Activated CD4-positive, alpha-beta T cell treated with anti-CD3 and anti-CD28 coated beads for 36 hours (primary cell): ENCODE results near the gene RNF40. TPM values are rescaled to one million over a fixed set of nuclear protein-coding genes. Genes with fewer than 3 reads are reported as not detected.
A peak's percentile ranks its signal among the peaks of the same experiment; 100 is the strongest.

ENCODE experiments used
- ATAC-seq: fragments of 200-7000 bp; cut with Tn5 transposase; one replicate; pipeline ENCODE4 v1.10.0; 2021; ENCODE audit warnings: mild to moderate bottlenecking, moderate library complexity
- CTCF ChIA-PET: fragments of 350-600 bp; sonication (Branson Sonifier 250); formaldehyde crosslinking; loops from one replicate; lab custom pipeline; 2021; ENCODE audit warnings: antibody characterized with exemption; lab: Charles Lee
- POLR2A ChIA-PET: fragments of 350-600 bp; sonication (Branson Sonifier 250); formaldehyde crosslinking; loops from one replicate; lab custom pipeline; 2021; ENCODE audit warnings: antibody characterized with exemption, inconsistent platforms; lab: Charles Lee
- DNase-seq: peaks from one replicate; pipeline ENCODE4 v3.0.0-alpha.2; 2020
- H3K27ac Mint-ChIP-seq: one replicate; pipeline ENCODE4 v1.8.0; 2021; ENCODE audit warnings: mixed read lengths
- H3K27me3 Mint-ChIP-seq: one replicate; pipeline ENCODE4 v1.8.0; 2021; ENCODE audit warnings: mixed read lengths
- H3K36me3 Mint-ChIP-seq: one replicate; pipeline ENCODE4 v1.8.0; 2021; ENCODE audit warnings: low read depth, mixed read lengths
- H3K4me1 Mint-ChIP-seq: one replicate; pipeline ENCODE4 v1.8.0; 2021; ENCODE audit warnings: mixed read lengths
- H3K4me3 Mint-ChIP-seq: one replicate; pipeline ENCODE4 v1.8.0; 2021; ENCODE audit warnings: mild to moderate bottlenecking, moderate library complexity, mixed read lengths
- H3K9me3 Mint-ChIP-seq: one replicate; pipeline ENCODE4 v1.8.0; 2021; ENCODE audit warnings: low read depth, mixed read lengths
- intact Hi-C, 2 experiments: fragments of 100-400 bp; cut with DNase I in 1 of 2; cut with micrococcal nuclease in 1 of 2; formaldehyde crosslinking; loops; one replicate each; pipeline versions ENCODE4 v1.14.2 to v1.15.1; 2022 to 2024; cut with DNase I, micrococcal nuclease
- total RNA-seq, 2 experiments: library from RNA; stranded (reverse); gene quantifications; one replicate each; pipeline ENCODE4 v1.2.3, GENCODE V29; 2021

RNF40 gene
- total RNA-seq, 2 experiments from 2014 or later, result 72.3 to 85.5 TPM

- H3K36me3 Mint-ChIP-seq, result peaks cover 43% of the 10 kb centered on the region
- ChIA-PET CTCF (interaction anchor here (1.0 kb wide), 1 partner anchor 11 kb away, joined by 4 read pairs; no protein-coding TSS in a partner anchor), POLR2A (interaction anchor here (0.6 kb wide), 1 partner anchor 34 kb away, joined by 3 read pairs; no protein-coding TSS in a partner anchor)
- H3K27ac Mint-ChIP-seq, result no peak overlapping the region
- no peak for ATAC-seq
- H3K9me3 Mint-ChIP-seq, result no peaks in the 10 kb centered on the region
- intact Hi-C loops, result loop anchor here in 1 of 2 experiments (10.0 kb wide), 1 partner anchor 51 kb away; no protein-coding TSS in a partner anchor
- peaks cover 25% of the 10 kb centered on the region for H3K4me1 Mint-ChIP-seq
- DNase-seq, result no peak
- H3K27me3 Mint-ChIP-seq, result no peaks in the 10 kb centered on the region
- H3K4me3 Mint-ChIP-seq, result peak overlapping the region; percentile 90
Measured at GRCh38 chr16:30764086-30764485, 2.0 kb downstream of the RNF40 start.

GRCh38 chr16:30764816-30765465 is 2.8 kb downstream of the RNF40 start:
- H3K9me3 Mint-ChIP-seq, result no peaks in the 10 kb centered on the region
- no peak overlapping the region for H3K4me3 Mint-ChIP-seq
- peaks cover 25% of the 10 kb centered on the region for H3K4me1 Mint-ChIP-seq
- DNase-seq, result no peak
- POLR2A ChIA-PET, result interaction anchor here (0.6 to 0.8 kb wide), 3 partner anchors 38 to 117 kb away, joined by 3 to 8 read pairs (median 3); no protein-coding TSS in a partner anchor
- CTCF ChIA-PET, result interaction anchor here (0.7 to 0.8 kb wide), 2 partner anchors 10 to 35 kb away, joined by 3 to 5 read pairs; no protein-coding TSS in a partner anchor
- H3K27me3 Mint-ChIP-seq, result no peaks in the 10 kb centered on the region
- ATAC-seq, result no peak
- no peak overlapping the region for H3K27ac Mint-ChIP-seq
- H3K36me3 Mint-ChIP-seq, result peaks cover 50% of the 10 kb centered on the region
- intact Hi-C loops, result loop anchor here in 1 of 2 experiments (10.0 kb wide), 1 partner anchor 50 kb away; no protein-coding TSS in a partner anchor

- intact Hi-C loops, result loop anchor here in 1 of 2 experiments (10.0 kb wide), 1 partner anchor 48 kb away; no protein-coding TSS in a partner anchor
- Mint-ChIP-seq H3K27ac (no peak overlapping the region), H3K4me3 (no peak overlapping the region), H3K36me3 (peaks cover 56% of the 10 kb centered on the region), H3K27me3 (no peaks in the 10 kb centered on the region), H3K4me1 (peaks cover 15% of the 10 kb centered on the region), H3K9me3 (no peaks in the 10 kb centered on the region)
- POLR2A ChIA-PET, result no interaction called here
- ATAC-seq (no peak), DNase-seq (no peak)
- CTCF ChIA-PET, result interaction anchor here (0.6 kb wide), 1 partner anchor 24 kb away, joined by 3 read pairs; no protein-coding TSS in a partner anchor
Measured at GRCh38 chr16:30766206-30766932, 4.2 kb downstream of the RNF40 start.

- peaks cover 15% of the 10 kb centered on the region for H3K4me1 Mint-ChIP-seq
- ATAC-seq (no peak), DNase-seq (no peak)
- H3K27me3 Mint-ChIP-seq, result no peaks in the 10 kb centered on the region
- peaks cover 56% of the 10 kb centered on the region for H3K36me3 Mint-ChIP-seq
- CTCF ChIA-PET, result no interaction called here
- POLR2A ChIA-PET, result no interaction called here
- no peak overlapping the region for H3K27ac Mint-ChIP-seq
- no peak overlapping the region for H3K4me3 Mint-ChIP-seq
- no peaks in the 10 kb centered on the region for H3K9me3 Mint-ChIP-seq
- intact Hi-C loops, result loop anchor here in 1 of 2 experiments (10.0 kb wide), 1 partner anchor 48 kb away; no protein-coding TSS in a partner anchor
Measured at GRCh38 chr16:30766933-30767284, 4.8 kb downstream of the RNF40 start.

GRCh38 chr16:30767767-30768465 is 5.8 kb downstream of the RNF40 start:
- no peaks in the 10 kb centered on the region for H3K27me3 Mint-ChIP-seq
- H3K9me3 Mint-ChIP-seq, result no peaks in the 10 kb centered on the region
- peaks cover 11% of the 10 kb centered on the region for H3K4me1 Mint-ChIP-seq
- ChIA-PET CTCF (interaction anchor here (0.7 to 1.2 kb wide), 3 partner anchors 16 to 77 kb away, joined by 3 read pairs; no protein-coding TSS in a partner anchor), POLR2A (interaction anchor here (0.6 kb wide), 1 partner anchor 96 kb away, joined by 6 read pairs; no protein-coding TSS in a partner anchor)
- H3K4me3 Mint-ChIP-seq, result no peak overlapping the region
- ATAC-seq, result no peak
- peaks cover 60% of the 10 kb centered on the region for H3K36me3 Mint-ChIP-seq
- no peak overlapping the region for H3K27ac Mint-ChIP-seq
- intact Hi-C loops, result loop anchor here in 1 of 2 experiments (10.0 kb wide), 1 partner anchor 47 kb away; no protein-coding TSS in a partner anchor
- no peak for DNase-seq

GRCh38 chr16:30768583-30769181 is 6.6 kb downstream of the RNF40 start:
- intact Hi-C loops, result loop anchor here in 1 of 2 experiments (10.0 kb wide), 1 partner anchor 46 kb away; no protein-coding TSS in a partner anchor
- ChIA-PET CTCF (interaction anchor here (1.1 to 1.2 kb wide), 2 partner anchors 17 to 76 kb away, joined by 3 read pairs; no protein-coding TSS in a partner anchor), POLR2A (no interaction called here)
- H3K4me3 Mint-ChIP-seq, result no peak overlapping the region
- no peak overlapping the region for H3K27ac Mint-ChIP-seq
- no peak for ATAC-seq
- H3K27me3 Mint-ChIP-seq, result no peaks in the 10 kb centered on the region
- H3K9me3 Mint-ChIP-seq, result no peaks in the 10 kb centered on the region
- H3K36me3 Mint-ChIP-seq, result peaks cover 58% of the 10 kb centered on the region
- DNase-seq, result no peak
- peaks cover 4% of the 10 kb centered on the region for H3K4me1 Mint-ChIP-seq

- intact Hi-C loops, result loop anchor here in 1 of 2 experiments (10.0 kb wide), 1 partner anchor 45 kb away; no protein-coding TSS in a partner anchor
- Mint-ChIP-seq H3K27ac (no peak overlapping the region), H3K27me3 (no peaks in the 10 kb centered on the region), H3K36me3 (peaks cover 51% of the 10 kb centered on the region), H3K4me1 (peaks cover 2% of the 10 kb centered on the region), H3K4me3 (no peak overlapping the region), H3K9me3 (no peaks in the 10 kb centered on the region)
- ATAC-seq (no peak), DNase-seq (no peak)
- ChIA-PET POLR2A (interaction anchor here (0.5 to 0.9 kb wide), 2 partner anchors 22 to 76 kb away, joined by 3 read pairs; partner anchors contain the start of gene PHKG2), CTCF (interaction anchor here (1.2 kb wide), 1 partner anchor 18 kb away, joined by 3 read pairs; no protein-coding TSS in a partner anchor)
Measured at GRCh38 chr16:30769379-30770089, 7.4 kb downstream of the RNF40 start.

GRCh38 chr16:30771726-30772125 is 9.6 kb downstream of the RNF40 start:
- ChIA-PET CTCF (interaction anchor here (0.6 kb wide), 1 partner anchor 34 kb away, joined by 3 read pairs; no protein-coding TSS in a partner anchor), POLR2A (no interaction called here)
- Mint-ChIP-seq H3K4me1 (peaks cover 9% of the 10 kb centered on the region), H3K27ac (no peak overlapping the region), H3K9me3 (no peaks in the 10 kb centered on the region), H3K36me3 (peaks cover 39% of the 10 kb centered on the region), H3K4me3 (no peak overlapping the region), H3K27me3 (no peaks in the 10 kb centered on the region)
- intact Hi-C loops, result no loop called here
- DNase-seq (no peak), ATAC-seq (no peak)

GRCh38 chr16:30773826-30774225 is 11.7 kb downstream of the RNF40 start:
- no peak overlapping the region for H3K4me3 Mint-ChIP-seq
- POLR2A ChIA-PET, result interaction anchor here (0.9 kb wide), 1 partner anchor 26 kb away, joined by 3 read pairs; no protein-coding TSS in a partner anchor
- H3K9me3 Mint-ChIP-seq, result no peaks in the 10 kb centered on the region
- CTCF ChIA-PET, result interaction anchor here (0.6 to 1.4 kb wide), 2 partner anchors 10 to 26 kb away, joined by 3 to 4 read pairs; partner anchors contain the start of gene PHKG2
- ATAC-seq, result no peak
- no peaks in the 10 kb centered on the region for H3K27me3 Mint-ChIP-seq
- H3K4me1 Mint-ChIP-seq, result peaks cover 15% of the 10 kb centered on the region
- H3K36me3 Mint-ChIP-seq, result peaks cover 28% of the 10 kb centered on the region
- intact Hi-C loops, result loop anchor here in 1 of 2 experiments (2.0 kb wide), 1 partner anchor 25 kb away; the partner anchor contains the start of gene PHKG2
- DNase-seq, result no peak
- no peak overlapping the region for H3K27ac Mint-ChIP-seq
